ENCODE measurements around the gene KMT2B. TPM values are rescaled to one million over a fixed set of nuclear protein-coding genes. Genes with fewer than 3 reads are reported as not detected.
"Not testable (repeated sequence)": the region's sequence is repeated elsewhere in the genome, so short reads cannot be mapped to it uniquely, and the experiment has no call there.

Gene KMT2B
- total RNA-seq, 2 donors from 2014 or later: 23.1 to 23.5 TPM

DNA sequence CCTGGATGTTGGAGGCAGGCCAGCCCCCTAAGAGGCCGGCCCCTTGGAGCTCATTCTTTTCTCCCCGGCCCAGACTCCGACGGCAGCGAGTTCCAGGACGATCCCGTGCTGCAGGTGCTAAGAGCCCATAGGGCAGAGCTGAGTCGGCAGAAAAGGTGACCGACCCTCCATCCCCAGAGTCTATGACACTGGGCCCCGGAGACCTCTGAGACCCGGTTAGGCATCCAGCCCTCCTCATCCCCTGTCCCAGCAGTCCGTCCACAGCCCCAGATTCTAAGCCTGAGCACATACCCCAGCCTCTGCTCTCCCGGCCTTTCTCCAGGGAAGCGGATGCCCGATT lies 50.2 kb downstream of the KMT2B start:
- intact Hi-C loops (cut with DNase I): no loop called here
- no peak for DNase-seq (ENCODE audit: low spot score)

- intact Hi-C loops (cut with DNase I); DNase-seq (ENCODE audit: low spot score): not testable (repeated sequence)
These were observed 54.6 kb downstream of the KMT2B start for GRCh38 chr19:35772362-35772761.

DNA sequence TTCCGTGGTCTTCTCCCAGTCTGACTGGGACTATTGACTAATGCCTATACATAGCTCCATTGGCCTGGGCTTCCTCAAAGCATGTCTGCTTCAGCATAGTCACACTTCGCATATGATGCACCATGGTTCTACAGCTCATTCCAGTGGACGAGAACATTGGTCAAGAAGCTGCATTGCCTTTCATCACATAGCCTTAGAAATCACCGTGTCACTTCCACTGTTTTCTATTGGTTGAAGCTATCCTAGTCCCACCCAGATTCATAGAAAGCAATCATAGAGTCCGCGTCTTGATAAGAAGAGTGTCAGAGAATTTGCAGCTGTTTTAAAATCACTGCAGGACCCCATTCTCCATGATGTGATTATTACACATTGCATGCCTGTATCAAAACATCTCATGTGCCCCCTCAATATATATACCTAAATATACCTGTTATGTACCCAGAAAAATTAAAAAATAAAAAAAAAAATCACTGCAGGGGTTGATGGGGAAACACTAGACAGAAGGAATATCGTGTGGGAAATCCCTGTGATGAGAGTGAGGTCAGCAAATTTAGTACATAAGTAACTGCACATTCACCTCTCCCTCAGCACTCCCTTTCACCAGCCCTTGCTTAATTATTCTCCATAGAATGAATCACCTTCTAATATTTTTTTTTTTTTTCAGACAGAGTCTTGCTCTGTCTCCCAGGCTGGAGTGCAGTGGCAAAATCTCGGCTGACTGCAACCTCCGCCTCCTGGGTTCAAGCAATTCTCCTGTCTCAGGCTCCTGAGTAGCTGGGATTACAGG lies 55.4 kb downstream of the KMT2B start:
- intact Hi-C loops (cut with DNase I): no loop called here
- DNase-seq (ENCODE audit: low spot score): no peak

DNA sequence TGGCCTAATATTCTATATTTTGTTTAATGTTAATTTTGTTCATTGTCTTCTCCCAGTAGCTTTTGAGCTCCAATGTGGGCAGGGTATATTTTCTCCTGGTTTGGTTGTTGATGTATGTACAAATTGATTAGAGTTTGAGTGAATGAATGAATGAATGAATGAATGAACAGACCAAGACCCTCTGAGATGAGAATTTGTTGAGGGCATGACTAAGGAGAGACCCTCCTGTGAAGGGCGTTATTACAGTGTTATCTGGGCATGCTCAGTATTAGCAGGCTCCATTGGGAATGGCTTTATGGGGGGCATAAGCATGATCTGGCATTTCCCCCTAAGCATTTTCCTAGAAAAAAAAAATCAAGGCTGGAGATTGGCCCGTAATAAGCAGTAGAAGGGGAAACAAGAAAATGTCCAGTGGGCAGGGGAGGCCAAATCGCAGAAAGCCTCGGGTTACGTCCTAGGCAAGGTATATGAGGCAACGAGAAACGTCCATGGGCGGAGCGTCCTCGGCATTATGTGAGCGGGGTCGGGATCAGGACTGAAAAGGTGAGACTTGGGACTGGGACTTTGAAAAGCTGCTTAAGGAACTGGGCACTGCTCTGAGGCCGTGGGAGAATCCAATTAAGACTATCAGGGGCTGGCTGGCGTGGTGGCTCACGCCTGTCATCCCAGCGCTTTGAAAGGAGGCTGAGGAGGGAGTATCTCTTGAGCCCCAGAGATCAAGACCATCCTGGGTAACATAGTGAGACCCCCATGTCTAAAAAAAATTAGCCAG lies 56.7 kb downstream of the KMT2B start:
- intact Hi-C loops (cut with DNase I): no loop called here

GRCh38 chr19:35775046-35775297 lies 57.2 kb downstream of the KMT2B start:
- intact Hi-C loops (cut with DNase I): no loop called here
- DNase-seq (ENCODE audit: low spot score): no peak

More for the DNA sequence above, 56.7 kb downstream of the KMT2B start:
- DNase-seq (ENCODE audit: low spot score): no peak

GRCh38 chr19:35775298-35776101 lies 57.7 kb downstream of the KMT2B start, which contains the start of gene ARHGAP33:
Gene ARHGAP33 (plus strand): TSS chr19:35775564. CDS start chr19:35775659, 95 bp downstream.
- intact Hi-C loops (cut with DNase I): no loop called here
- peak; percentile 100 for DNase-seq (ENCODE audit: low spot score)

- DNase-seq (ENCODE audit: low spot score): no peak
- intact Hi-C loops (cut with DNase I): no loop called here
These were observed 58.4 kb downstream of the KMT2B start for GRCh38 chr19:35776102-35776788.

- intact Hi-C loops (cut with DNase I): no loop called here
- DNase-seq (ENCODE audit: low spot score): no peak
These were observed 59.5 kb downstream of the KMT2B start for GRCh38 chr19:35777086-35777841.

DNA sequence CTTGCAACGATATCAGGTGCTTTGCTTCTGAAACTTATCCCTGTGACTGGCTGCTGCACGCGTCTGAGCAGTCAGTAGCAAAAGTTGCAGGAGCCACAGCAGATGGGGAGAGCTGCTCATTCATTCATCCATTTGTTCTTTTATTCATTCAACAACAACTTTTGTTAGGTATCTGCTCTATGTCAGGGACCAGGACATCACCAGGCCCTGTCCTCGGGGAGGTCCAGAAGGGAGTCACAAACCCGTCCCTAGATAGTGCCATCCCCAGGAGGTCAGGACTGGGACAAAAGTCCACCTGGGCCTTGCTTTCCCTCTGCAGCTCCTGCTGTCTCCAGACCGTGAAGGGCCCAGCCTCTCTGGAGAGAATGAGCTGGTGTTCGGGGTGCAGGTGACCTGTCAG lies 60.2 kb downstream of the KMT2B start:
- no peak for DNase-seq (ENCODE audit: low spot score)
- intact Hi-C loops (cut with DNase I): no loop called here

DNA sequence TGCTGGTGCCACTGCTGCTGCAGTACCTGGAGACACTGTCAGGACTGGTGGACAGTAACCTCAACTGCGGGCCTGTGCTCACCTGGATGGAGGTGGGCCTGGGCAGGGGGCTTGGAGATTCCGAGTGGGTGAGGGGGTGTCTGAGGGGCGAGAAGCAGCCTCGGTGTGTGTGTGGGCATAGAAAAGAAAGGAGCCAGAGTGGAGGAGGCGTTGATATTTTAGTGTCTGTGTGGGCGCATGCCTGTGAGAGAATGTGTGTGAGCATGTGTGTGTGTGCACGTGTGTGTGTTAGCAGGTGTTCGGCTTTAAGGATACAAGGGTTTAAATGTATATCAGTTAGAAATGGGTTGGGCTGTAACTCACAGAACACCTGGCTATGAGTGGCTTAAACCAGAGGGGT lies 61.2 kb downstream of the KMT2B start:
- DNase-seq (ENCODE audit: low spot score): no peak
- intact Hi-C loops (cut with DNase I): no loop called here

DNA sequence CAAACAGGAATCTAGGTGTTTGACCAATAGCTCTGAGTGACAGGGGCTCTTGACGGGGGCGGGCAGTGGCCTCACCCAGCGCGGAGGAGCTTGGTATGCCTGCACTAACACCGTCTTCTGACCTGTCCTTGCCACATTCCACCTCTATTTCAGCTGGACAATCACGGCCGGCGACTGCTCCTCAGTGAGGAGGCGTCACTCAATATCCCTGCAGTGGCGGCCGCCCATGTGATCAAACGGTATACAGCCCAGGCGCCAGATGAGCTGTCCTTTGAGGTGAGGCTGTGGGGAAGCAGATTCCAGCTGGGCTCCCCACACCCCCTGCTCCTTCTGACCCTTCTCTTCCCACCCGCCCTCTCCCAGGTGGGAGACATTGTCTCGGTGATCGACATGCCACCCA lies 62.3 kb downstream of the KMT2B start:
- DNase-seq (ENCODE audit: low spot score): no peak
- intact Hi-C loops (cut with DNase I): no loop called here

GRCh38 chr19:35780717-35781116 lies 62.9 kb downstream of the KMT2B start:
- DNase-seq (ENCODE audit: low spot score): no peak
- intact Hi-C loops (cut with DNase I): no loop called here

GRCh38 chr19:35781650-35782049 lies 63.8 kb downstream of the KMT2B start:
- intact Hi-C loops (cut with DNase I): no loop called here
- DNase-seq (ENCODE audit: low spot score): no peak

DNA sequence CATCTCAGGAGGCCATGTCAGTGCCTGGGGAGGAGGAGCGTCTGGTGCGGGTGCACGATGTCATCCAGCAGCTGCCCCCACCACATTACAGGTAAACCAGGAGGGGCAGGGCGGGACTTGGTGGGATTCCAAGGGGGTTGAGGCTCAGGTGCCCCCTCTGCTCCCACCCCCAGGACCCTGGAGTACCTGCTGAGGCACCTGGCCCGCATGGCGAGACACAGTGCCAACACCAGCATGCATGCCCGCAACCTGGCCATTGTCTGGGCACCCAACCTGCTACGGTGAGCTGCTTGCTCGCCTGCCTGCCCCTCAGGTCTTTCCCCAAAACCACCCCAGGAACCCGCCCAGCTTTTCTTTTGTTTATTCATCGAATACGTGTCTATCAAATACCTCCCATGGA lies 64.8 kb downstream of the KMT2B start:
- intact Hi-C loops (cut with DNase I): no loop called here
- DNase-seq (ENCODE audit: low spot score): no peak

- intact Hi-C loops (cut with DNase I): no loop called here
- no peak for DNase-seq (ENCODE audit: low spot score)
These were observed 65.9 kb downstream of the KMT2B start for GRCh38 chr19:35783469-35784434.

DNA sequence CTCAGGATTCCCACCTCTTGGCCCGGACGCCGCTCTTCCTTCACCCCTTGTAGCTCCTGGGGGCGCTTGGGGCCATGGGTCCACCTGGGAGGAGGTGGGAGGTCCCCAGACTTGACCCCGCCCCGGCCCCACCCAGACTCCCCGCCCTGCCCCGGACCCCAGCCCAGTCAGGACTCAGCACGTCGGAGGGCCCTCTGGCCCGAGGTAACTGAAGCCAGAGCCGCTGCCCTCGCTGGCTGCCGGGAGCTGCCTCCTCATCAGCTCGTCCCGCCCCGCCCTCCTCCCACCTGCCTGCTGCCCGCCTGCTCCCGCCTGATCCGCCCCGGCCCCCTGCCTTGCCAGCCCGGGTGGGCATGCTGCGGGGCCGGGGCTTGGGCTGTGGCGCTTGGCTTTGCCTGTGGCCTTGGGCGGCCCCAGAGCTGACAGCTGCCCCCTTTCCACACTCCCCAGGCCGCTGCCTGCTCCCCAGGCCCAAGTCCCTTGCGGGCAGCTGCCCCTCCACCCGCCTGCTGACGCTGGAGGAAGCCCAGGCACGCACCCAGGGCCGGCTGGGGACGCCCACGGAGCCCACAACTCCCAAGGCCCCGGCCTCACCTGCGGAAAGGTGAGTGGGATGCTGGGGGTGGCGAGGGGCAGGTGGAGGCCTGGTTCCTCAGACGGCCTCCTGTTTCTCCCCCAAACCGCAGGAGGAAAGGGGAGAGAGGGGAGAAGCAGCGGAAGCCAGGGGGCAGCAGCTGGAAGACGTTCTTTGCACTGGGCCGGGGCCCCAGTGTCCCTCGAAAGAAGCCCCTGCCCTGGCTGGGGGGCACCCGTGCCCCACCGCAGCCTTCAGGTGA lies 66.9 kb downstream of the KMT2B start:
- DNase-seq (ENCODE audit: low spot score): no peak
- intact Hi-C loops (cut with DNase I): no loop called here

DNA sequence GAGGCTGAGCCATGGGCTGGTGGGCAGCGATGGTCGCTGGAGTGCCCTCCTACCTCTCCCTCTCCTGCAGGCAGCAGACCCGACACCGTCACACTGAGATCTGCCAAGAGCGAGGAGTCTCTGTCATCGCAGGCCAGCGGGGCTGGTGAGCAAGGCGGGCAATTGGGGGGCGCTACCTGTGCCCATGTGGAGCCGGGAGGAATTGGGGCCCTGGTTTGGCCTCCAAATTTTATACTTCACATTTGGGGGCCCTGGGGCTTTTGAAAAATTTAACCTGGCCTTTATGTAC lies 67.5 kb downstream of the KMT2B start:
- intact Hi-C loops (cut with DNase I): no loop called here
- DNase-seq (ENCODE audit: low spot score): no peak

Measured in posterior vena cava (tissue), 2 donors.